HG02884 (cell line): ENCODE data around the gene ATP9B.

ENCODE experiments used
- ATAC-seq: cut with Tn5 transposase; IDR thresholded peaks from one replicate; pipeline ENCODE4 v1.9.1; 2021; ENCODE audit warnings: mild to moderate bottlenecking, moderate library complexity; ENCODE audit not compliant: unreplicated experiment

Gene ATP9B

GRCh38 chr18:79423211-79424007 is 354.2 kb downstream of the ATP9B start:
- no peak for ATAC-seq

DNA sequence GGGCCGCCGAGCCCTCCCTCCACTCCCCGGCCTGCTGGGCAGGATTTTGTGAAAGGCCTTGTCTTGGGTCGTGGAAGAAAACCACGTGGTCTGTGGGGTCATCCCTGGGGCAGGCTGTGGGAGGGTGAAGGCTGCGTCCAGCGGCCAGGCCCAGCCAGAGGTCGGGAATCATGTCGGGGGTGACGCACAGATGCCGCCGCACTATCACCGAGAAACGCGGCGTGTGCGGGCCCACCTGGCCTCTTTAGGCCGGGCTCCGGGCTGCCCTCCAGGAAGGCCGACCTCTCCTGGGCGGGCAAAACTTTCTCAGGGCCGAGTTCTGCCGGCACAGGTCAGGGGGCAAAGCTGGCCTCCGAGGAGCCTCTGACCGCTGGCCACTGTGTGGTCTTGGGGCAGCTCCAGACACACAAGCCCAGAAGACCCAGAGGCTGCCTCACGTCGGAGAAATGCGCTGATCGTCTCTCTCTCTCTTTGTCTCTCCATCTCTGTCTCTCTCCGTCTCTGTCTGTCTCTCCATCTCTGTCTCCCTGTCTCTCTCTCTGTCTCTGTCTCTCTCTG is 354.9 kb downstream of the ATP9B start:
- no peak for ATAC-seq

- no peak for ATAC-seq
These were observed 355.8 kb downstream of the ATP9B start for GRCh38 chr18:79424880-79425568.

DNA sequence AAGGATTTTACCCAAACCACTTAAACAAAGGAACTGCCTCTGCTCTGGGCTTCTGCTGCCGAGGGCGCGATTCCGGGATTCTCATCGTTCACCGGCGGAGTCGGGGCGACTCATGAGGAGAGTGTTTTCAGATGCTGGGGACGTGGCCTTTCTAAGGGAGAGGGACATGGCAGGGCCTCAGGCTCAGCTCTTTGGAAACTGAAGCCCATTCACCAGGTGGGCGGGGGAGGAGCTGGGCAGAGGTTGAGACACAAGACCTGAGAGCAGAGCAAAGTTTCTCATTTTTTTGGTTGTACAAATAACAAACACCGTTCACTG is 356.3 kb downstream of the ATP9B start:
- ATAC-seq = no peak

GRCh38 chr18:79426376-79427300 is 357.4 kb downstream of the ATP9B start:
- no peak for ATAC-seq

DNA sequence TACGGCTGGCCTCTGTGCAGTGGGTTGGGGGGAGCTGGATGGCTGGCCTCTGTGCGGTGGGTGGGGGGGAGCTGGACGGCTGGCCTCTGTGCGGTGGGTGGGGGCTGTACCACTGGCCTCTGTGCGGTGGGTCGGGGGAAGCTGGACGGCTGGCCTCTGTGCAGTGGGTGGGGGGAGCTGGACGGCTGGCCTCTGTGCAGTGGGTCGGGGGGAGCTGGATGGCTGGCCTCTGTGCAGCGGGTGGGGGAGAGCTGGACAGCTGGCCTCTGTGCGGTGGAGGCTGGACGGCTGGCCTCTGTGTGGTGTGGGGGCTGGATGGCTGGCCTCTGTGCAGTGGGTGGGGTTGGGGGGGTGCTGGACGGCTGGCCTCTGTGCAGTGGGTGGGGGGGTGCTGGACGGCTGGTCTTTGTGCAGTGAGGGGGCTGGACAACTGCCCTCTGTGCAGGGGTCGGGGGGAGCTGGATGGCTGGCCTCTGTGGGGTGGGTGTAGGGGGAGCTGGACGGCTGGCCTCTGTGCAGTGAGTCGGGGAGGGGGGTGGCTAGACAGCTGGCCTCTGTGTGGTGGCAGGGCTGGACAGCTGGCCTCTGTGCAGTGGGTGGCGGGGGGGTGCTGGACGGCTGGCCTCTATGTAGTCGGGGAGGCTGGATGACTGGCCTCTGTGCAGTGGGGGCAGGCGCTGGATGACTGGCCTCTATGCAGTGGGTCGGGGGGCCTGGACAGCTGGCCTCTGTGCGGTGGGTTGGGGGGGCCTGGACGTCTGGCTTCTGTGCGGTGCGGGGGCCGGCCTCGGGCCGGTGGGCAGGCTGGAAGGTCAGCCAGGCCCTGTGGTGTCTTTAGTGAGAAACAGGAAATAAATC is 358.4 kb downstream of the ATP9B start:
- ATAC-seq = no peak
